Stimulated activated CD8-positive, alpha-beta memory T cell treated with anti-CD3 and anti-CD28 coated beads, Interleukin-7, amount 100 ng/mL, for 48 hours (primary cell): ENCODE measurements around the gene NDE1.
"Not testable (repeated sequence)": the region's sequence is repeated elsewhere in the genome, so short reads cannot be mapped to it uniquely, and the experiment has no call there.

Experiments
- DNase-seq, 2 donors: peaks; one replicate each; pipeline ENCODE4 v3.0.0-alpha.2; 2020; ENCODE audit warnings: low read depth in 1 of 2; ENCODE audit errors: extremely low read depth in 1 of 2

The NDE1 gene

DNA sequence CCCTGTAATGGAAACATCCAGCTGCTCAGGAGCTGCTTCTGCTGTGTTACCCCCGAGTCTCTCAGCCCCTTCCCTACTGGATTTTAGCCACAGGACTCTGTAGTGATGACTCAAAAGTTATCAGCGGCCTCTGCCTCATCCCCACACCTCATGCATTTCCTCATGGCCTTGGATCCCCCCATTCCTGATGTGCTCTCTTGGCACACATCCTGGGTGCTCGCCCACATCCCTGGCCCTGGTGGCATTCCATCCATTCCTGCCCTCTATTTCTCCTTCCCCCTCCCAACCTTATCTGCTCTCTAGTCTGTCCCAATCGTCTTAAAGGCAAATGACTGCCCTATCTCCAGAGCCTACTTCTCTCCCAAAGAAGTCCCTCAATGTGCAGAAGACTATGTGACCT lies 31.7 kb upstream of the NDE1 start:
- no peak for DNase-seq

DNA sequence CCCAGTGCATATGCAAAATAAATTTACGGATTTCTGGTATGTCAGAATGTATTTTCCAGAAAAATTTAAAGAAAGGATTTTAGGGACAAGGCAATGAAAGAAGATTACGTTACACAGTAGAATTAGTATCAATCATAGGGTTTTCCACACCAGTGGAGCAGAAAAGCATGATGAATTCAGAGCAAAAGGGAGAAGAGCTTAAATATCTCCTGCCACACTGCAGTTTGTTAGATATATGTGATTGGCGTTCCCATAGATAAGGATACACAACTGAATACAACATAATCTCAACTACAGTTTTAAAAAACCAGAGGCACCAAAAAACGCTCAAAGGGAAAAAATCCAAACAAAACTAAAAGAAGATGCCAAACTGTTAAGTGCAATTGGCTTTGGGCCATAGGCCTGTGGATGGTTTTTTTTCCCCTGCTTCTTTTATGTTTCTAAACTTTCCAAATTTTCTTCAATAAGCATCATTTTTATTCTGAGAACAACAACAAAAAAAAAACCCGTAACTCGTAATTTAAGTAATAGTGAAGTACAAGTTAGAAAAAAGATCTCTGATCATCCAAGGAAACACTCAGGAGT lies 29.3 kb upstream of the NDE1 start:
- DNase-seq = no peak

DNA sequence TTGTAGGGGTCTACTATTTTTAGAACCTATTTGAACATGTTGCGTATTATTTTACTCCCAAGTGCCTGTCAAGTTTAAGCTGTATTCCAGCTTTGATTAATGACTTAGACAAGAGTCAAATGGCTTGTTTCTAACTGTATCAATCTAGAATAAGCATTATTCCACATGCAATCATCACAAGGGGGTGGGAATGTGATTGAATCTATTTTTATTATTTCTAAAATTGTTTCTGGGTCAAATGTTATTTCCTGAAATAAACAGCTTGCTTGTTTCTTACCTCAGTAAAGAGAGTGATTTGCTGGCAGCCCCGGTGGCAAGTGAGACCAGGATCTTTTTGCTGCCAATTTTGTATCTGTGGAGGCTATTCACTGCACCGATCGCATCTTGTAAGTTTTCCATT lies 28.6 kb upstream of the NDE1 start:
- DNase-seq = no peak

DNA sequence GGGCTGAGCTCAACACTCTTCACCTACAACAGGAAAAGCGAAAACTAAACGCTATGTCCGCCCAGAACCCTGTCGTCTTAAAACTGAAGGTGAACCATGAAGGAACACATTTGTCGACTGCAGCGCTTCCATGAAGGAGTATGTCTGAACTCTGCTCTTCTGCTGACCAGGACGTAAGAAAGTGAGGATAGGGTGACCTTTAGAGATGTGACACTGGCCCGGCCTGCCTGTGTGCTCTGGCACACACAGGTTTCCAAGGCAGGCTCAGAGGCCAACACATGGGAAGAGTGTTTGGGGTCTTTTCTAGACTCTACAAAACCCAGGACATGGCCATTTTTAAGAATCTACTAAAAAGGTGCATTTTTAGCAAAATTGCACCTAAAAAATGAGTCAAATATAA lies 28.2 kb upstream of the NDE1 start:
- DNase-seq = no peak

DNA sequence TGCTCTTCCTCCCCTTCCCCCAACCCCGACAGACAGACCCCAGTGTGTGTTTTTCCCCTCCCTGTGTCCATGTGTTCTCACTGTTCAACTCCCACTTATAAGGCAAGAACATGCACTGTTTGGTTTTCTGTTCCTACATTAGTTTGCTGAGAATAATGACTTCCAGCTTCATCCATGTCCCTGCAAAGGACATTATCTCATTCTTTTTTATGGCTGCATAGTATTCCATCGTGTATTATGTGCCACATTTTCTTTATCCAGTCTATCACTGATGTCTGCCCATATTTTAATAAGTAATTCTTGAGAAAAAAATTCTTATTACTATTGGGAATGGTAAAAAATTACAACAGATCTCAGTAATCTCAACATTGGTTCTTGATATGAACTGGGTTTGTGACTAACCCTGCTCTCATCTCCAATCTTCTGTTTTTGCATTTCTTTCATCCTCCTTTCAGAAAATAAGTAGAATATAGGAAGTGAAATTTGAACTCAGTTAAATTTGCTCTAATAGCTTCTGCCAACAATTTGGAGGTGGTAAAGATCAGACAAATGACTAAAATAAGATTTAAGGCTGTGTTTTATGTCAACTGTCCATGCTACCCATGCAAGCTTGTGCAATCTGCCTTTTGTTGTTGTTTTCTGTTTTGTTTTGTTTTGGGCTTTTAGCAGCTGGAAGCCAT lies 18.2 kb upstream of the NDE1 start:
- DNase-seq = no peak

DNA sequence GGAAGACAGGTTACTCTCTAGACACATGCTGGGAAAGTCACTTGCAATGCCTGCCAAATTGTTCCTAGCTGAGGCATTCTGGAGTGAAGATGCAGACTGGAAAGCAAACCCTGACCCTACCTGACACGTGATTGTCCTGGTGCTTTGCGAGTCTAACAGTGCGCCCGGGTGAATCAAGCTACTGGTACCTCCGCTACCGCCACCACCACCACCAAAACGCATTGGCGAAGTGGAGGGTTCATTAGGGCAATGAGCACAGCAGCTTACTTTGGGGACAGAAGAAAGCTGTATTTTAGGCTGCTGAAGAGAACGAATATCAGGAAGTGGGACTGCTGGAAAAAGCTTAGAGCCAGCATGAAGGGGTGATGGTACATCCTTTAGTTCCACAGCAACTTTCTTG lies 14.1 kb upstream of the NDE1 start:
- DNase-seq = no peak

- DNase-seq = no peak
Observed at GRCh38 chr16:15636392-15636873, 13.6 kb upstream of the NDE1 start.

GRCh38 chr16:15639061-15639568 lies 10.9 kb upstream of the NDE1 start:
- DNase-seq = no peak

GRCh38 chr16:15640966-15641365 lies 9.1 kb upstream of the NDE1 start:
- DNase-seq = no peak

DNA sequence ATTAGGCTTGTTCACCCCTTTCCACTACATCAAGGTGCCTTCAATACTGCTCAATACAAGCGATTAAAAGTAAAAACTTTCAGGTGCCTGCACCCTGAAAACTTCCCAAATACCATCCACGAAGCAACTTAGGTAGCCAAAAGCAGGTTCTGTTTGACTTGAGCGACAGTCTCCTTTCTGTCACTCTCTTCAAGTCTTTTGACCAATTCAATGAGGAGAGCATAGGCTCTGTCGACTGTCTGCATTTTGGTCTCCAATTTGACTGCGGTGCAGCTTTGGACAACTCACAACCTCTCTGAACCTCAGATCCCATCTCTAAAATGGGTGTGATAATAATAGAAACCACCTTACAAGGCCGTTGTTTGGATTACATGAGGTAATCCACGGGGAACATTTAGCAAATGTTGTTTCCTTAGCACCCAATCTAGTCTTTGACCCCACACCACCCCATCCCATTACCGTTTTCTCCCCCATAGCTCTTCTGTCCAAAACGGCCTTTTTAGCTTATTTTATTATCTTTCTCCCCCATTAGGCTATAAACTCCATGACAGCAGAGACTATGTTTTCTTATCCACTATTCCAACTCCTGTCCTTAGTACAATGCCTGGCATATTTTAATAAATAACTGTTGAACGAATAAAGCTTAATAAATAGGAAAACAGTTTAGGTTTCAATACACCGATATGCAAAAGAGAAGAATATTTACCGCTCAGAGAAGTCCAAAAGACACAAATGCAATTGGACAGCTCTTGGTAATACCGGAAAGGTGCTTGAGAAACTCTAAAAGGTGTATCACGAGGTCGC lies 8.1 kb upstream of the NDE1 start:
- no peak for DNase-seq

DNA sequence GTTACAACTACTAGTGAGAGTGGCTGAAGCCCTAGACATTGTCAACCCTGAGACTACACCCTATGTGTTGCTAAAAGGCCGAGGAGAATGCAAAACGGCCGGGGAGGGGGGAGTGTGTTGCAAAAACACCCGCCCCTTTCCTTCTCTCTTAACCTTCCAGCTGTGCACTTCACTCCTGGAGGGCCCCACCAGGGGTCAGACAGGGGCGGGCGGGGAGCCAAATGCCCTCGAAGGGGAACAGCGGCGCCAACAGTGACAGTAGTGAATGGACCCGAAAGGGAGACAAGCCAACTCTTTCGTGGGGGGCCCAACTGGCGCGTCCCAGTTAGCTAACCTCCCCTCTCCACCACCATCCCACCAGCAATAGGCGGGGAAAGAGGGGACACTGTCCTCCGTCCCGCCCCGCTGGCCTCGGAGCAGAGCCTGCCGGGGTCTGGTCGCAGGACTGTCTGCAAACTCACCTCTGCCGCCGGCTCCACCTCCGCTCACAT lies 7.4 kb upstream of the NDE1 start:
- peak; percentile 62 to 83 for DNase-seq

GRCh38 chr16:15643048-15643945 lies 6.7 kb upstream of the NDE1 start, which contains the start of gene MARF1:
MARF1 (minus strand) TSS chr16:15643154; CDS start chr16:15639233, 3,921 bp downstream.
- DNase-seq = peak; percentile 97 to 98

DNA sequence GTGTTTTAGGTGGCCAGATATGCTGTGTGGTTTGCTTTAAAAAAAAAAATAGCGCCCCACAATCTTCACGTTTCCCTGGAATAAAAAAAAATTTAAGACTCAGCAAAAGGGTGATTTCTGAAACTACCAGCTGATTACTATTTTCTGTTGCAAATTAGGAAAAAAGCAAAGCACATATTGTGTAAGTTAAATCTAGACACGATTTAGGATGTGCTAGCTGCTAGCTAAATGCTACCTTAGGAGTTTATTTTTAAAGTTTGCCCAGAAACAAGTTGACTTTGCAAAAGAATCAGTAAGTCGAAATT lies 6.1 kb upstream of the NDE1 start:
- no peak for DNase-seq

DNA sequence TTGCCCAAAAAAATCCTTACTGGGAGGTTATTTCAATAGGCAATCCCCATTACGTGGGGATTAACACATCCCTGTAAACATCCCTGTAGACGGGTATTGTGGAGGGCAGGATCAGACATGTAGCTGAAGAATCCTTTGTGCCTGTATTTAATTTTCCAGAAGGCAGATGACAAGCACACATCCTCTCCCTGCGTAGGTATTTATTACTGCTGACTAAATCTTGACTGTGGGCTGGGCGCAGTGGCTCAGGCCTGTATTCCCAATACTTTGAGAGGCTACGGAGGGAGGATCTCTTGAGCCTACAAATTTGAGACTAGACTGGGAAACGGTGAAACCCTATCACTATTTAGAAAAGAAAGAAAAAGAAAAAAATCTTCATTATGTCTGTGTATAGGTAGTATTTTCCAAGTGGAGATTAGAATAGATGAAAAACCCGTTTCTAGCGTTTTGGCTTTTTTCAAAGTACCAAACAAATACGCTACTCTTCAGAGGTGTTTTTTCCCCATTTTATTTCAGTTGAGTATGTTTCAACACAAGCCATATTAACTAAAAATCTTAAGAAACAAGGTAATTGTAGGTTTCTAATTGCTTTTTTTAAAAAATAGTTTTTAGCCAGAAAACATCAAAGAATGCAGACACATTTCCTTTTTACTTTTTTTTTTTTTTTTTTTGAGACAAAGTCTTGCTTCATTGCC lies 5.6 kb upstream of the NDE1 start:
- DNase-seq = no peak

DNA sequence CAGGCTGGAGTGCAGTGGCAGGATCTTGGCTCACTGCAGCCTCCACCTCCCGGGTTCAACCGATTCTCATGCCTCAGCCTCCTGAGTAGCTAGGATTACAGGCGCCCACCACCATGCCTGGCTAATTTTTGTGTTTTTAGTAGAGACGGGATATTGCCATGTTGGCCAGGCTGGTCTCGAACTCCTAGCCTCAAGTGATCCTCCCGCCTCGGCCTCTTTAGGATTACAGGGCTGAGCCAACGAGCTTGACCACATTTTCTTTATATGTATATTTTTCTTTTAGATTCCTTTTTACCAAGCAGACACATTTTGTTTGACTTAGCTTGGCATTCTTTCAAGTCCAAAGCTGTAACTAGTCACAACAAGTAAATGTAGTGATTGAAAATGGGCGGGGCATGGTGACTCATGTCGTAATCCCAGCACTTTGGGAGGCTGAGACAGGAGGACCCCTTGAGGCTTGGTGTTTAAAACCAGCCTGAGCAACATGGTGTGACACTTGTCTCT lies 5.0 kb upstream of the NDE1 start:
- DNase-seq = peak in 1 of 2 donors; percentile 21

GRCh38 chr16:15646557-15647293 lies 3.3 kb upstream of the NDE1 start:
- DNase-seq = not testable (repeated sequence)

GRCh38 chr16:15647294-15648014 lies 2.6 kb upstream of the NDE1 start:
- DNase-seq = no peak

- no peak for DNase-seq
Observed at GRCh38 chr16:15648135-15648730, 1.8 kb upstream of the NDE1 start.
